ENCODE results near the gene ZBTB32. TPM values are rescaled to one million over a fixed set of nuclear protein-coding genes. Genes with fewer than 3 reads are reported as not detected.
A peak's percentile ranks its signal among the peaks of the same experiment; 100 is the strongest.
"Not testable (repeated sequence)": the region's sequence is repeated elsewhere in the genome, so short reads cannot be mapped to it uniquely, and the experiment has no call there.

Gene ZBTB32
- total RNA-seq, 1 experiment from 2014 or later: not detected

GRCh38 chr19:35722897-35723296 lies 18.5 kb downstream of the ZBTB32 start:
- ATAC-seq (no peak), DNase-seq (ENCODE audit: low read depth, low spot score) (no peak)
- peaks cover 7% of the 10 kb centered on the region for H3K4me1 ChIP-seq (ENCODE audit: control insufficient read depth, insufficient read depth, low read length)
- ChIA-PET POLR2A (no interaction called here), CTCF (no interaction called here)
- no peak overlapping the region for H3K27ac ChIP-seq (ENCODE audit: low read length)
- H3K36me3 ChIP-seq (ENCODE audit: control insufficient read depth, insufficient read depth, low read length): peaks cover 26% of the 10 kb centered on the region; the same call in 1 of the 2 replicates
- no peak for TF ChIP-seq POLR2AphosphoS5 (IDR thresholded peaks at IDR 0.05; ENCODE audit: low read depth, low read length)
- TF ChIP-seq REST (IDR thresholded peaks at IDR 0.05; ENCODE audit: insufficient read depth in 1 of 2, low read depth in 2 of 2, low read length in 1 of 2): no peak
- TF ChIP-seq TCF7L2 (IDR thresholded peaks at IDR 0.05; ENCODE audit: low read depth, low read length): no peak
- no peak for TF ChIP-seq SIN3A (IDR thresholded peaks at IDR 0.05; ENCODE audit: borderline replicate concordance, insufficient read depth, low read depth, low read length)
- TF ChIP-seq CTCF (IDR thresholded peaks at IDR 0.05): no peak
- no peaks in the 10 kb centered on the region for H3K9me3 ChIP-seq (ENCODE audit: control insufficient read depth, insufficient read depth, low read depth, low read length)
- H3K4me3 ChIP-seq (ENCODE audit: low read depth in 2 of 2, low read length in 2 of 2): no peak overlapping the region
- no peaks in the 10 kb centered on the region for H3K27me3 ChIP-seq (ENCODE audit: control insufficient read depth, insufficient read depth, low read length)
- in situ Hi-C loops (cut with HindIII; ENCODE audit: low pct_unique_long_range_greater_than_20kb, low sequenced_read_pairs) (no loop called here), intact Hi-C loops (cut with micrococcal nuclease; ENCODE audit: unreplicated experiment) (no loop called here)
- no TSS peak for BruUV-seq (replicated peaks)

DNA sequence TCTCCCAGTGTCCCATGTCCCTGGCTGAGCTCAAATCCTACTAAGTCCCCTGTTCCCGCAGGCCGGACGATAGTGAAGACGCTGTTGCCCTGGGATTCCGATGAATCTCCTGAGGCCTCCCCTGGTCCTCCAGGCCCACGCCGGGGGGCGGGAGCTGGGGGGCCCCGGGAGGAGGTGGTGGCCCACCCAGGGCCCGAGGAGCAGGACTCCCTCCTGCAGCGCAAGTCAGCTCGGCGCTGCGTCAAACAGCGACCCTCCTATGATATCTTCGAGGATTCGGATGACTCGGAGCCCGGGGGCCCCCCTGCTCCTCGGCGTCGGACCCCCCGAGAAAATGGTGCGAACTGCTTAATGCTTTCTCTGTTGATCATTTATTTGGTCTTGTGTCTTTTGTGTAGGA lies 19.3 kb downstream of the ZBTB32 start:
- CTCF ChIA-PET: no interaction called here
- intact Hi-C loops (cut with micrococcal nuclease; ENCODE audit: unreplicated experiment): no loop called here
- Histone ChIP-seq H3K4me1 (ENCODE audit: control insufficient read depth, insufficient read depth, low read length) (peaks cover 7% of the 10 kb centered on the region), H3K4me3 (ENCODE audit: low read depth in 2 of 2, low read length in 2 of 2) (no peak overlapping the region), H3K9me3 (ENCODE audit: control insufficient read depth, insufficient read depth, low read depth, low read length) (no peaks in the 10 kb centered on the region), H3K36me3 (ENCODE audit: control insufficient read depth, insufficient read depth, low read length) (peaks cover 26% of the 10 kb centered on the region; the same call in 1 of the 2 replicates), H3K27me3 (ENCODE audit: control insufficient read depth, insufficient read depth, low read length) (no peaks in the 10 kb centered on the region), H3K27ac (ENCODE audit: low read length) (no peak overlapping the region)
- TSS peak; percentile 25 for BruUV-seq (replicated peaks)
- no peak for TF ChIP-seq CTCF (IDR thresholded peaks at IDR 0.05)
- TF ChIP-seq POLR2AphosphoS5 (IDR thresholded peaks at IDR 0.05; ENCODE audit: low read depth, low read length): no peak
- TF ChIP-seq REST (IDR thresholded peaks at IDR 0.05; ENCODE audit: insufficient read depth in 1 of 2, low read depth in 2 of 2, low read length in 1 of 2): no peak
- no peak for TF ChIP-seq SIN3A (IDR thresholded peaks at IDR 0.05; ENCODE audit: borderline replicate concordance, insufficient read depth, low read depth, low read length)
- no peak for TF ChIP-seq TCF7L2 (IDR thresholded peaks at IDR 0.05; ENCODE audit: low read depth, low read length)
- POLR2A ChIA-PET: no interaction called here
- DNase-seq (ENCODE audit: low read depth, low spot score): no peak
- in situ Hi-C loops (cut with HindIII; ENCODE audit: low pct_unique_long_range_greater_than_20kb, low sequenced_read_pairs): no loop called here
- ATAC-seq: no peak

DNA sequence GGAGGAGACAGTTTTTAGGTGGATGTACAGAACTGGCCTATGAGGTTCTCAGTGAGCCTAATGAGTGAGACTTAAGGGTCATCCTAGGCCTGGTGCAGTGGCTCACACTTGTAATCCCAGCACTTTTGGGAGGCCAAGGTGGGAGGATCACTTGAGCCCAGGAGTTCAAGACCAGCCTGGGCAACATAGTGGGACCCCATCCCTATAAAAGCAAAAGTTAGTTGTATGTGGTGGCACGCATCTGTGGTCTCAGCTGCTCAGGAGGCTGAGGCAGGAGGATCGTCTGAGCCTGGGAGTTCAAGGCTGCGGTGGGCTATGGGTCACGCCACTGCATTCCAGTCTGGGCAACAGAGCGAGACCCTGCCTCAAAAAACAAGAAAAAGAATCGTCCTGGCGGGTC lies 19.8 kb downstream of the ZBTB32 start:
- H3K27me3 ChIP-seq (ENCODE audit: control insufficient read depth, insufficient read depth, low read length); H3K4me1 ChIP-seq (ENCODE audit: control insufficient read depth, insufficient read depth, low read length); H3K27ac ChIP-seq (ENCODE audit: low read length); in situ Hi-C loops (cut with HindIII; ENCODE audit: low pct_unique_long_range_greater_than_20kb, low sequenced_read_pairs); H3K9me3 ChIP-seq (ENCODE audit: control insufficient read depth, insufficient read depth, low read depth, low read length); intact Hi-C loops (cut with micrococcal nuclease; ENCODE audit: unreplicated experiment); CTCF ChIA-PET; ATAC-seq; H3K4me3 ChIP-seq (ENCODE audit: low read depth in 2 of 2, low read length in 2 of 2); BruUV-seq (replicated peaks); DNase-seq (ENCODE audit: low read depth, low spot score); POLR2A ChIA-PET: not testable (repeated sequence)
- H3K36me3 ChIP-seq (ENCODE audit: control insufficient read depth, insufficient read depth, low read length): peaks cover 27% of the 10 kb centered on the region
